ENCODE measurements around the gene WDR91.

The WDR91 gene

GRCh38 chr7:135199439-135199838 lies 11.9 kb downstream of the WDR91 start:
- TF ChIP-seq, protein P1, sequence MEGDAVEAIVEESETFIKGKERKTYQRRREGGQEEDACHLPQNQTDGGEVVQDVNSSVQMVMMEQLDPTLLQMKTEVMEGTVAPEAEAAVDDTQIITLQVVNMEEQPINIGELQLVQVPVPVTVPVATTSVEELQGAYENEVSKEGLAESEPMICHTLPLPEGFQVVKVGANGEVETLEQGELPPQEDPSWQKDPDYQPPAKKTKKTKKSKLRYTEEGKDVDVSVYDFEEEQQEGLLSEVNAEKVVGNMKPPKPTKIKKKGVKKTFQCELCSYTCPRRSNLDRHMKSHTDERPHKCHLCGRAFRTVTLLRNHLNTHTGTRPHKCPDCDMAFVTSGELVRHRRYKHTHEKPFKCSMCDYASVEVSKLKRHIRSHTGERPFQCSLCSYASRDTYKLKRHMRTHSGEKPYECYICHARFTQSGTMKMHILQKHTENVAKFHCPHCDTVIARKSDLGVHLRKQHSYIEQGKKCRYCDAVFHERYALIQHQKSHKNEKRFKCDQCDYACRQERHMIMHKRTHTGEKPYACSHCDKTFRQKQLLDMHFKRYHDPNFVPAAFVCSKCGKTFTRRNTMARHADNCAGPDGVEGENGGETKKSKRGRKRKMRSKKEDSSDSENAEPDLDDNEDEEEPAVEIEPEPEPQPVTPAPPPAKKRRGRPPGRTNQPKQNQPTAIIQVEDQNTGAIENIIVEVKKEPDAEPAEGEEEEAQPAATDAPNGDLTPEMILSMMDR (IDR thresholded peaks at IDR 0.05; ENCODE audit: control insufficient read depth, extremely low read depth, insufficient read depth), result no peak
- DNase-seq (ENCODE audit: low read depth), result no peak
- H3K4me3 ChIP-seq (ENCODE audit: low read depth, low read length), result no peak overlapping the region

DNA sequence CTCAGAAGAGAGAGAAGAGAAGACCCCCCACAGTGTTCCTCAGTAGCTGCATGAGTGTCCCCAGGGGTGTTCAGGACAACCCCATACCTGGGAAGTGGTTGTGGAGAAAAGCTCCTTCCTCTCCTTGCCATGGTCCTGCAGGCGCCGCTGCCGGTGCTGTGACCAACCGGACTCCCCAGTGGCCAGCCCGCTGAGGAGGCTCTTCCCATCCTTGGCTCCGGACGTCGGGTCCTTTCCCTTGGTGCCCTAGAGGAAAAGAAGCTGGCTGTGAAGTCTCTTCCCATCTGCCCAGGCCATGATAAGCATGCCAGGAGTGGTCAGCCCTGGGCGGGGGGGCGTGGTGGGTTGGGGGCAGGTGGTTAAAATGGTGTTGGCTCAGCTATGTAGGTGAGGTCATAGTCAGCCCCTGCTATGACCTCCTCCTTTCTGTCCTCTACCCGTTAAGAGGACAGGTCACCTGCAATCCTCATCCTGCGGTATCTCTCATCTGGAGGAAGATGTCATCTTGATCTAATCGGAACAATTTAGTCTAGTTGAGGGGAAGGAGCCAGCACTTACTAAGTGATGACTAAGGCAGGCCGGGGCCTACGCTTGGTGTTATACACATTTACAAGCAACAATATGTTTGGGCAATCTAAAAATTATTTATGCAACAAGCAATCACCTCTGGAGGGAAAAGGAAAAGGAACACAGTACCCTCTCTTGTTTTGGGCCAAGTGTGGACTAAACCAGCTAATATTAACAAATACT lies 13.2 kb downstream of the WDR91 start:
- DNase-seq (ENCODE audit: low read depth), result no peak
- TF ChIP-seq, protein P1 (IDR thresholded peaks at IDR 0.05; ENCODE audit: control insufficient read depth, extremely low read depth, insufficient read depth), result no peak
- no peak overlapping the region for H3K4me3 ChIP-seq (ENCODE audit: low read depth, low read length)

- H3K4me3 ChIP-seq (ENCODE audit: low read depth, low read length), result no peak overlapping the region
- TF ChIP-seq, protein P1 (IDR thresholded peaks at IDR 0.05; ENCODE audit: control insufficient read depth, extremely low read depth, insufficient read depth), result no peak
- DNase-seq (ENCODE audit: low read depth), result no peak
Observed at GRCh38 chr7:135197343-135197742, 14.0 kb downstream of the WDR91 start.

DNA sequence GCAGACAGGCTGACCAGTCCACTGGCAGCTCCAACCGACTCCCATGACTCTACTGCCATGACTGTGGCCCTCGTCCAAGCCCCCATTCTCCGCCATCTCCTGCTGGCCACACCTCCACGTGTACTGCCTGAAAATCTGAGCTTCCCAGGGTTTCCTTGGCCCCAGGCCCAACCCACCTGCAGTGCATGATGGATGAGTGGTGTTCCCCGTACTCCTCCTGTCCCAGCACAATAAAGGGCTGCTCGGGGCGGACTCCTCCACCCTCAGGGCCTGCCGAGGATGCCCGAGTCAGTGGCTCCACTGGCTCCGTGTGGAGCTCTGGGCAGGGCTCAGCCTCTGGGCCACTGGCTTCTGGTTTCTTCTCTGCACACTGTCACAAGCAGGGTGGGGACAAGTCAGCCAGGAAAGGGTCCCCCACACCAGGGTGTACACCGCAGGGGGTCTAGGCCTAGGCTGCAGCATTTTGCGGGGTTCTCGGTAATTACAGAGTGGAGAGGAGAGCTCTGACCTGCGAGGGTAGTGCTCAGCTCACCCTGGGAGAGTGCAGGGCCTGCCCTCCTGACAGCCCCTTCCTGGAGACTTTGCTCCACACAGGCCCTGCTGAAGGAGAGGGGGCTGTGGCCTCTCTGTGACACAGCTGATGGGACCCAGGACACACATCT lies 15.2 kb downstream of the WDR91 start:
- H3K4me3 ChIP-seq (ENCODE audit: low read depth, low read length), result no peak overlapping the region
- no peak for DNase-seq (ENCODE audit: low read depth)
- TF ChIP-seq, protein P1 (IDR thresholded peaks at IDR 0.05; ENCODE audit: control insufficient read depth, extremely low read depth, insufficient read depth), result no peak

- no peak for DNase-seq (ENCODE audit: low read depth)
- no peak overlapping the region for H3K4me3 ChIP-seq (ENCODE audit: low read depth, low read length)
- TF ChIP-seq, protein P1 (IDR thresholded peaks at IDR 0.05; ENCODE audit: control insufficient read depth, extremely low read depth, insufficient read depth), result no peak
Observed at GRCh38 chr7:135195156-135195555, 16.2 kb downstream of the WDR91 start.

DNA sequence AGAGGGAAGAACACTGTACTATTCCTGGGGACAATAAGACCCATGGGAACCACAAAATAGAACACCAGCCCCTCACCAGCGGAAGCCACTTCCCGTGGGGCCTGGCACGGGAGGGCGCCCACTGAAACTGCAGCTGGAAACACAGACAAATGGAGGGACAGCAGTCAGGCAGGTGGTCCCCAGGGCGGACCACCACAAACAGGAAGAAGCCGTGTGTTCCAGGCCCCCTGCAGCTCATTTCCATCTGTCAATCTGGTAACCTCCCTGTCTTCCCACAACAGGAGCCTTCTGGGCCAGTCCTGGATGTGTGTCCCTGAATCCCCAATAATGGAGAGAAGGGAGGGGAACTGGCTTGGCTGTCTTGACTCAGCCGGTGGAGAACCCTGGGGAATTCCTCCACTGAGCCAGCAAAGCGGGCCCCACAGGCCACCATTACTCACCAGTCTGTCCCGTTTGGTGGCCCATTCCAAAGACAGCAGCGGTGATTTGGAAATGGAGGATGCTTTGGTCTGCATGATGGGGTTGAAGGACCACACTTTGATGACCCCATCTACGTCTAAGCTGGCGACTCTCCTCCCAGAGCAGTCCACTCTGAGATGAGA lies 16.7 kb downstream of the WDR91 start:
- H3K4me3 ChIP-seq (ENCODE audit: low read depth, low read length), result no peak overlapping the region
- DNase-seq (ENCODE audit: low read depth), result no peak
- TF ChIP-seq, protein P1 (IDR thresholded peaks at IDR 0.05; ENCODE audit: control insufficient read depth, extremely low read depth, insufficient read depth), result no peak
